GM21576 (cell line): ENCODE data around the gene GPR143.

Experiments
- ATAC-seq: cut with Tn5 transposase; IDR thresholded peaks from one replicate; pipeline ENCODE4 v1.9.1; 2021; ENCODE audit warnings: mild to moderate bottlenecking, moderate library complexity; ENCODE audit not compliant: unreplicated experiment

GPR143 gene

DNA sequence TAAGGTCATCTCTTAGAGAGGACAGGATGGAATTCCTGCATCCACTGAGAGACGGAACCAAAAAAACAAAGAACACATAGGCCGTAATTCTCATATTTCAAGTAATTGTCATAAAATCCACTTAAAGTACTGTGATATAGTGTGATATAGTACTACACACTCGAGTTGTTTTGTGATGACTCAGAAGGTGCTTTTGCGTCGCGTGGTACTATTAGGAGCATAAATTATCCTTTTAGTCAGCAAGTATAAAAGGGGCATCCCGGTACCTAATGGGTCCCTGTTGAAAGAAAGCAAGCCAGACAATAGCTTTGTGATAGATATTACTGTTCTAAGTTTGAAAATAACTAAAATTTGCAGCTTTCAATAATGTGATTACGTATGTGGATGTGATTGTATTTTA lies 55.3 kb downstream of the GPR143 start:
- ATAC-seq, result no peak

DNA sequence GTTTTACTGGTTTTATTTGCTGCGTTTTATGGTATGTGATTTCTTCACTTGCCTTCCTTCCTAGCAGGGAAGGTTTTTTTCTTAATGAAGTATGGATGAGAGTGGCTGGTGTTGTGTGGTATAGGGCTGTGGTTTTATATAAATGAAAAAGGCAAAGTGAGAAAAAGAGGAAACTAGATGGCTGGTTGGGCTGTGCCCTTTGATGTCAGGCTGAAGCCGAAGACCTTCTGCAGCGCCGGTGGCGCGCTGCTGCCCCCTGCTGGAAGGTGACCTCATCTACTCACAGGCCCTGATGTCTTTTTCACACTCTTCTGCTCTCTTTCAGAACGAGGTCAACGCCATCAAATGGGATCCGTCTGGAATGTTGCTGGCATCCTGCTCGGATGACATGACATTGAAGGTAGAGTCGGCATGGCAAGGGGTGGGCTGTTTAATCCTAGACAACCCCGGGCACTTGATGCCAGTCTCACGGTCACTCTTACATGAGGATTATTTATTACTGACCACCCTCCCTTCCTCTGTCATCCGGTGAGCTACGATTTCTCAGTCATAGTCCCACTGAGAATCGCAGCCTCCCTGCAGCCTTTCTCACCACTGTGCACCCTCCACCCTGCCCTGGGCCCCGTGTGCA lies 56.6 kb downstream of the GPR143 start:
- peak; percentile 81 for ATAC-seq

DNA sequence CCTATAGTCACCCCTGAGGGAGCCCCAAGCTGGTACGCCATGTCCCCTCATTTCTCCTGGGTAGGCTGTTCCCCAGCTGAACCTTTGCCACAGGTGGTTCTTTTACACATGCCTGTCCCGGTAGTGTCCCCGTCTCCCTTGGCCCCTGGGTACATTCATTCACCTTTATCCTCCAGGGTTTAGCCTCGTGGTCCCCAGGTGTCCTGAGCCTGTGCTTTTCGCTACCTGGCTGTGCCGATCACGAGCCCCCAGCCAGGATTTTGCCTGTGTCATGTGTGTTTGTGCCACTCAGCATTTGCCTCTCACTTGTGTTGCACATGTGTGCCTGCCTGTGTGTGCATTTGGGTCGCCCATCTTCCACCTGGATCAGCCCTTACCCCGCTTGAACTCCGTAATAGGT lies 57.6 kb downstream of the GPR143 start:
- no peak for ATAC-seq

DNA sequence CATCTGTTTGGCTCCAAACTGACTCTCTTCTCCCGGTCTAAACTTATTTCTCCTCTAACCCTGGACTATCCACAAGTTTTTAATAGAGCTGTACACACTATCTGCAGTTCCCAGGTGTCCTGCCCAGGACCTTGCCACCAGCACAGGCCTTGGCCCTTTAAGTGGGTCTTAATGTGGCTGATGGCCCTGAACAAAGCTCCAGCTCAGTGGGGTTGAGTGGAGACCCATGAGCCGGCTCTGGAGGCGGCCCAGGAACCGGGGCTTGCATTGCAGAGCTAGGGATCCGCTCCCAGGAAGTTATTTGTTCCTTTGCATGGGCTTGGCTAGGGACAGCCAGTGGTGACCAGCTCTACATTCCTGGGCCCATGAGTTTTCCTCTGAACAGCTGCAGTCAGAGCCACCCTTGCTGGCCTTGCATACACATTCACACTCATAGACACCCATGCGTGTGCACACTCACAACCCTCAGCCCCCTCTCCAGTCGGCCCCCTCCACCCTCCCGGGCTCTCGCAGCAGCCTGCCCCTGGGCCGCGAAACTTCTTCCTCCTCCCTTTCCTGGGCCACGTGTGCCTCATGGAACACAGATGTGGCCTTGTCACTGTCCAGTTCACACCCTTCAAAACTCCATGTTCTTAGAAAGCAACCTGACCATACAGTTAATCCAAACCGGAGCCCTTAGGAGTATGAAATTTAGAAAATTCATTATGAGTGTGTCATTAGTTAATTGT lies 58.2 kb downstream of the GPR143 start:
- ATAC-seq, result no peak

DNA sequence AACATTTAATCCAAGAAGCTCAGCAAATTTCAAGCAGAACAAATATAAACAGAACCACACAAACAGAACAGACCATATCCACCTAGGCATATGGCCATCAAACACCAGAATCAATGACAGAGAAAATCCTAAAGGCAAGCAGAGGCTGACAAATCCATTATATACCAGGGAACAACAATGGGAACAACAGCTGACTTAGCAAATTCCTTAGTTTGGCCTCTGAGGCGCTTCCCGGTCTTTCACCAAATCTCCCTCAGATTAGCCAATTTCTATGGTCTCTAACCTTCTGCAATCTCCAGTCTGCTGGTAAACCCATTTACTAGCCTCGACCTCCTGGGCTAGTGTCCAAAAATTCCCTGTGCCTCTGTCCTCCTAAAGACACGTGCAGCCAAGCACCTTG lies 59.2 kb downstream of the GPR143 start:
- no peak for ATAC-seq

DNA sequence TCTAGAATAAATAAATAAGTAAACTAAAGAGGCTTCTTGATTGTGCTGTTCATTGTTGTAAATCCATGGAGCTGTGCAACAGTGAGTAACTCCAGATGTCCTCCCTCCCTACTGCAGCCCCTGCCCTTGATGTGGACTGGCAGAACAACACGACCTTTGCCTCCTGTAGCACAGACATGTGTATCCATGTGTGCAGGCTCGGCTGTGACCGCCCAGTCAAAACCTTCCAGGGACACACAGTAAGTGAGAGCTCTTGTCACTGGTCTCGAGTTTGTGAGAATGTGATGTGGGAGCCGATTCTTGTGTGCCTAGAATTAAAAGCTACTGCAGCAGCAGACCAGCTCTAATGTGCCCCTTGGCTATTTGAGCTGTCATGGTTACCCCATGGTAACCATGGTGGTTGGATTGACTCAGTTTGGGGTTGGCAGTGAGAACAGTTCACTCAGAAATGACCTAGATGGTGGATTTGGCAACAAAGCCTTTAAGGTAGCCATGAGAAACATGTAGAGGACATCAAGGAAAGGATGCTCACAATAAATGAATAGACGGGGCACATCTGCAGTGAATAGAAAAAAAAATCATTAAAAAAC lies 60.7 kb downstream of the GPR143 start:
- ATAC-seq, result no peak

DNA sequence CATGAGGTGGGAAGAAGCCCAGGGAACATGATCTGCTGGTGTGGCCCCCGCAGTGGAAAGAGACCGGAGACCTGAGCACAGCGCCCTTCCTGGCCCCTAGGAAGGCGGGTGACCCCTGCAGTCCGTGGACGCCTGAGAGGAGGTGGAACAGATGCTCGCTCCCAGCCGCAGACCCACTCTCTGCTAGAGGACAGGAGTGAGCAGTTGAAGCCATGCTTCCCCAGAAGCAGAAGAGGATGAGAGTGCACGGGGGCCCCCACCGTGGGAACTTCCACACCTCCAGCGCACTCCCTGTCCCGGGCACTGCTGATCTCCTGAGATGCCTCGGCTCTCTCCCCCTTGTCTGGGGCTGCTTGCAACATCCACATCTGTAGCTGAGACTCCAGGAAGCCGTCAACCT lies 62.2 kb downstream of the GPR143 start:
- no peak for ATAC-seq

DNA sequence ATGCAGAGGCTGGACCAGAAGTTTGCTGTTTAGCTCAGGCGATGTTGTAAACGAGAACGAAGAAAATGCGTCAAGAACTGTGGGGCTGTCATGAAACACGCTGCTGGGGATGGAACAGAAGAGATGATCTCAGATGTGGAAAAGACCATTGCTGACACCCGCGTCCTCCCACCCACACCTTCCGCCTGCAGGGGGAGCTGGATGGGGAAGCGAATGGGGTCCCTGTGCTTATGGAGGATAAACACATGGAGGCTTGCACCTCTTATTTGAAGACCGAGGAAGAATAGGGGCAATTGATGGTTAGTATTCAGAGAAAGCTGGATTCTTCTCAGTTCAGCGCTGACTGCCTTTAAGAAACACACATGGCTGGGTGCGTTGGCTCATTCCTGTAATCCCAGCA lies 63.9 kb downstream of the GPR143 start:
- no peak for ATAC-seq

DNA sequence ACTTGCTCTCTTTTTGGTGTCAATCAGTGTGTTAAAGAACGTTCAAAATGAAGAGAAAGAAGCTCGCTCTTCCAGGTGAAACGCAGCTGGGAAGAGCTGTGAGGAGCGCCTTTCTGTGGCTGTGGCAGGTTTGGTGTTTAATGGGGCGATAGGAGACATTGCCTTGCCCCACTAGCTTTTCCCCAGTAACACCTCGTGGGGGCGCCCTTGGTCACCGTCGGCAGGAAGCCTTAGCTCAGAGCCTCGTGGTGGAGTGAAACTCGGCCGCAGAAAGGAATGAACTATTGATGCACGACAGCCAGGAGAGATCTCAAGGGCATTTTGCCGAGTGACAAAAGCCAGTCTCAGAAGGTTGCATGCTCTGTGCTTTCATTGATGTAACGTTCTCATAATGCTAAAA lies 65.1 kb downstream of the GPR143 start:
- no peak for ATAC-seq

DNA sequence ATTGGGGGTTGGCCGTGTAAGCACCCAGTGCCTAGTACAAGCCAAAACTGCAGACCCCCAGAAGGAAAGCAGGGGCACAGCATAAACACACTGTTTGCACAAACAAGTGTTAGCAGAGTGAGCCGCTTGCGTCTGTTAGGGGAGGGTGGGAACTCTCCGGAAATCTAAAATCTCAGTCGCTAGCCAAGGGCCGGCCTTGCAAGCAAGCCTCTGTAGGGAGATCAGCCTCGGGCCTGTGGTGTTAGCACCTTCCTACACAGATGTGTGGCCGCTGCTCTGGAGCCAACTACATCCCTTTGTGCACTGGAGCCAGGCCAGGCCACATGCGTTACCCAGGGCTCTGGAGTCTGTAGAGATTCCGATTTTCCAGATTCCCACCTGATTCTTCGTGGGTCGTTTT lies 67.1 kb downstream of the GPR143 start:
- no peak for ATAC-seq

DNA sequence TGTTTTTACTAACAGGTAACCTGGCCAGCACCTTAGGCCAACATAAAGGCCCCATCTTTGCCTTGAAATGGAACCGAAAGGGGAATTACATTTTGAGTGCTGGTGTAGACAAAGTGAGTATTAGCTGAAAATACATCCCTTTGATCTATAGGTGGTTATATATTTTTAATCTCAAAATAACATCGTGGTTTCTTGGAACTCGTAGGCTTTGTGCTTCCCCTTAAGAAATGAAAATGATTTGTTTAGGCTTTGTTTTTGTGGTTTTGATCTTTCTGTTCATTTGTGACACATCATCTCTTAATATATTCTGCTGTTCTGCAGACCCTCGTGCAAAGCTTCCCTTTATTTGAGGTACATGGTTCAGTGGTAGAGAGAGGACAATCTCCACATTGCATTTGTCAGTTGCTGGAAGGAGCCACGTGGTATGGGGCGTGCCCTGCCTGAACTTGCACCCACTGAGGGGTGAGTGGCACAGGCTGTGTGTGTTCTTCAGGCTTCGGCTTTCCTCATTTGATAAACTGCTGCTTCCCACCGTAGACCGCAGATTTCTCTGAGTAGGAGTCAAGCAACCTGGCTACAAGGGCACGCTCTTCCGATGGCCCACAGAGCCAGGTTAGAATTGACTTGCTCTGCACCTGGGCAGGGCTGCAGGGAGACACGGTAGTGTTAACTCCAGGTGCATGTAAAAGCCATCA lies 72.2 kb downstream of the GPR143 start:
- ATAC-seq, result no peak

DNA sequence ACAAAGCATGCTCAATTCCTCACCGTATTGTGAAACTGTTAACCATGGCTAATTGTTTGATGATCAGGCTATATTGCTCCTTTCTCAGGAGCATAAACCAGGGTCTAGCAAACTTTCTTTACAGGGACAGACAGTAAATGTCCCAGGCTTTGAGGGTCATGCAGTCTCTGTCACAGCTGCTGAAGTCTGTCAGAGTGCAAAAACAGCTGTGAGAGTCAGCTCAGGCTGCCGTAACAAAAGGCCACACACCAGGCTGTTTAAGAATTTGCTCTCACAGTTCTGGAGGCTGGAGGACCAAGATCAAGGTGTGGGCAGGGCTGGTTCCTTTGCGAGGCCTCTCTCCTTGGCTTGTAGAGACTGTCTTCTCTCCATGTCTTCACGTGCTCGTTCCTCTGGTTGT lies 75.6 kb downstream of the GPR143 start:
- no peak for ATAC-seq

DNA sequence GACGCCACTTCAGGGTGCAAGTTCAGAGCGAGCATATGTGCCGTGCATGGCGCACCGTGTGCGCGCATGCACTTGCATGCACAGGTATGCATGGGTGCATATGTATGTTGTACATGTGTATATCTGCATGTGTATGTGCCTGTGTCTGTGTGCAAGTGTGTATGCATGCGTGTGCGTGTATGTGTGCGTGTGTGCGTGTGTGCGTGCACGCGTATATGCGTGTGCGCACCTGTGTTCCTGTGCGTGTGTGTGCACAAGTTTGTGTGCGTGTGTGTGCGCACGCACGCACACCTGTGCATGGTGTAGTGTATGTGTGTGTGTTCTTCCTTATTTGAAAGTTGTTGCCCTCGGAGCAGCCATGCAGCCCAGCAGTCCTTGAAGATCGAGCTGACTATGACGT lies 76.8 kb downstream of the GPR143 start:
- no peak for ATAC-seq

DNA sequence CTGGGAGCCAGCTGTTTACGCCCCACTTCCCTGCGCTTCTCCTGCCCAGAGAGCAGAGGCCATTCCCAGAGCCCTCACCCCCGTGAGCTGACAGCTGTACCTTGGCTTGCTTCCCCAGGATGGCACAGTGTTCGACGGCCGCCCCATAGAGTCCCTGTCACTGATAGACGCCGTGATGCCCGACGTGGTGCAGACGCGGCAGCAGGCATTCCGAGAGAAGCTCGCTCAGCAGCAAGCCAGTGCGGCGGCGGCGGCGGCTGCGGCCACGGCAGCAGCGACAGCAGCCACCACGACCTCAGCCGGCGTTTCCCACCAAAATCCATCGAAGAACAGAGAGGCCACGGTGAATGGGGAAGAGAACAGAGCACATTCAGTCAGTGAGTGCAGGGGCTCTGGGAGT lies 77.7 kb downstream of the GPR143 start:
- no peak for ATAC-seq

DNA sequence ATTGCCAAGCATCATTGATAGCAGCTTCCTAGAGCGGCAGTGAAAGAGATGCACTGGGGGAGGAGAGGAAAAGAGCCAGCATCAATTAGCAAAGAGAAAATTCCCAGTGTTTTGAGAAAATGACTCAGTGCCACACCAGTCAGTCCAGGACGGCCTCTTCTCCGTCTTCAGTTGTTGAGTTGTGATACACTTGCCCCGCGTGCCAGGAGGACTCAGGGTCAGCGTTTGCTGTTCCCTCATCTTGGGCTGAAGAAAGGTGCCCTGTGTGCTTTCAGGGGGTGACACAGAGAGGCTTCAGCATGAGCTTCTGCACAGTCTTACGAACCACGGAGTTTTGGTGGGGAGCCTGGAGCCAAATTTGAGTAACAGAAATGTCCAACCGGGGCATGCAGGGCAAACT lies 82.3 kb downstream of the GPR143 start:
- ATAC-seq, result no peak

DNA sequence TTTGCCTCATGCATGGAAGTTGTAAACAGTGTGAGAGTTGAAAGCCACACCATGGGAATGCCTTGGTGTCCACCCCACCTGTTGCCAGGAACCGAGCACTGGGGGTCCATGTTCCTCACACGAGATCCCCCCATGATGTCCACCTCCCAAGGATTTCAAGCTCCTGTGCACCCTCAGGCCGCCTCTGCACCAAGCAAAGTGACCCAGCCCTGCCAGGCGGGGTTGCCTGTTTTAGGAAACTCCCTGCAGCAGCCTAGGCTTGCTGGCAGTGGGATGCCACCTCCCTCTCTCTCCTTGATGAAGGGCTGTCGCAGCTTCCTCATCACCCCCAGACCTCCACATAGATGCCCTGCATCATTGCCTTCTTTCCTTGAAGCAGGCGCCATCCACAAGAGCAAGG lies 82.8 kb downstream of the GPR143 start:
- no peak for ATAC-seq

DNA sequence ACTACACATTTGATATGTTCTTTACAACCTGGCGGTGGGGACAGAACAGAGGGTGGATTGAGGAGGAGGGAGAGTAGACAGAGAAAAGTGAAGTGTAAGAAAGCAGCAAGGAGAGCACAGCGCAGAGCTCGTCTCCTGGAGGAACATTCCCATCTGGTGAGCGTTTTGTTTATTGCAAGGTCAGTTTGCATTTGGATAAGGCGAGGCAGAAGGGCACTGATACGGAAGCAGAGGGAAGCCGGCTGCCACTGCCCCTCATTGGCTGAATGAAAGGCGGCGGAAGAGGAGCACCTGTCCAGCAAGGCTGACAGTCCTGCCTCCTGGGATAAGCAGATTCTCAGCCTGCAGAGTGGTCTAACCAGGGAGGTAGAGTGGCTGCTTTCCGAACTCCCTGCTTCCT lies 83.2 kb downstream of the GPR143 start:
- ATAC-seq, result no peak

DNA sequence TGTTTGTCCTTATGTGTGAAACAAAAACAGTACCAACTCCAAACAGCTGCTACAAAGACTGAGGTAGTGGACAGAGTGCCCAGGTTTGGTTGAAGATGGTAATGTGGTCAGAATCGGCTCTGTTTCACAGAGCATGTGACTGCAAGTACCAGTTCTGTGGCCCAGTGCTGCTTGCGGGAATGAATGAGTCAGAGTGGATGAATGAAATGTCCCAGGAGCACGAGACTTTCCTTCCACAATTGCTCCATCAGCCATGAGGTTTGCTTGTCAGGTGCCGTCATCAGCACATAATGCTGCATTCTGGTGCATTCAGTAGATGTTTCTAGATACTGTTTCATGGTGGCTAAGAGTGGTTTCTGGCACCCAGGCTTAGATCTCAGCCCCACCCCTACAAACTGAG lies 84.2 kb downstream of the GPR143 start:
- no peak for ATAC-seq

DNA sequence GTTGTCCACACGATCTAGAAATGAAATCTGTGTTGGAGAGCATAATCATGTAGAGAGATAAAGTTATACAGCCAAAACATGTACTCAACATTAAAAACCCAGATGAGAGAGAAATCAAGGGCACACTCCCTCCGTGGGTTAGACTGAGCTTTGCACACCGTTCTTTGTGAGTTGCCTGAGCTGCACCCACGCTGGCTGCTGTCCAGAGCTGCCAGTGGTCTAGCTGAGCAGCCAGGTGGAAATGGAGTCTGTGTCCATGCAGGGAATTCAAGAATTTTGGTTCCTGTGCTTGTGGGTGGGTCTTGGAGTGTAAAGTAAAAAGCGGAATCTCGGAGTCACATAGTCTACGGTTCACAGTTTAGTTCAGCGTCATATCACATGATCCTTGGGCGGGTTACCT lies 84.6 kb downstream of the GPR143 start:
- no peak for ATAC-seq

DNA sequence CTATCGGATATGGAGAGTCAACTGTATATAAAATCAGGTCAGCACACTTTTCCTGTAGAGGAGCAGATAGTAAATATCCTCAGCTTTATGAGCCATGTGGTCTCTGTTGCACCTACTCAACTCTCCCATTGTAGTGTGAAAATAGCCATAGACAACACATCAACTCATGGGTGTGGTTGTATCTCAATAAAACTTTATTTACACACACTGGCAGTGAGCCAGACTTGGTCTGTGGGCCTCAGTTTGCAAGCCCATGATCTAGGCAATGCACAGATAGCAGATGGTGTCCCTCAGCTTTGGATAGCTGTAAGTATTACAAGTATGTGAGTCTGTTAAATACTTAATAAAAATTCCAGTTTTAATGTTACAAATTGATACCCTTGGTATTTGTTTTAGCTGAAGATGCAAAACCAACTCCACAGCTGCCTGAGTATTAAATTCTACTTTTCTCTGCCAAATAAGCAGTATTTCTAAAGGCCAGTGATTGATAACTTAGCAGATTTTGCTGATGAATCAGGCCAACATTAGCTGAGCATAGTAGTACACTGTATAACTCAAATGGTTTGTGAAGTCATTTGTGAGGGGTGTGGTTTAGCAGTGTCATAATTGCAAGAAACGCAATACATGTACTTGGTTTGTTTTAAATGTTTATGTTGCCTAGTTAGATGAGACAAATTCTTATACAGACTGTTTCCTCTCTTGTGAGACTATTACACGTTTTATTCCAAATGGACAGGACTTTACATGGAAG lies 87.3 kb downstream of the GPR143 start:
- no peak for ATAC-seq

DNA sequence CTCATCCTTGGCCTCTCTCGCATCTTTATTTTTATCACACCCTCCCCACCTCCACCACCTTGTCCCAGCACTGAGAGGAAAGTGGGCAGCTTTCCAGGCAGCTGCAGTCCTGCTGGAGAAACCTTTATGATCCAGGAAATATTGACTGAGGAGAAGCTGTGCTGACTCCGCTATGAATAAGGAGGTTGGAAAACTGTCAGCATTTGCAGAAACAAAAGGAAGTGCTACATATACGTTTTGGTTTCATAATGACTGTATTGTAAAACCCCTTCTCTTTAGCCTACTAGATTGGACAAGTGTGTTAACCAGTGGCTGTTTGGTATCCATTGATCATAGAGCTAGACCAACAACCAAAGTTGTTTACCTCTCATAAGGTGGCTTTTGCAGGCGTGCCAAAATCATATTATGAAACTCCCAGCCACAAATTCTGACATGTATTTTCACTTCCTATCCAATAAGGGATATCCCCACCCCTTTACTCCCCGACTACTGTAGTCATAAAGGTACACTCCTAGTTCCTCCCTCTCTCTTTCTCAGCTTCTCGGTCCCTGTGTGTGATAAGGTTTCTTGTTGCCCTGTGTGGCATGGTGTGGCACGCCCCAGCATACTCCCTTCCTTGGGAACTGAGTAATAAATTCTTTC lies 88.4 kb downstream of the GPR143 start:
- peak; percentile 97 for ATAC-seq
